HEK293 (cell line): Measurements from ENCODE around the gene PODN.
A peak's percentile ranks its signal among the peaks of the same experiment; 100 is the strongest.

ENCODE experiments used
- CTCF ChIA-PET: fragments of 350-600 bp; formaldehyde crosslinking; extraction: SDS; loops from one replicate; lab custom pipeline; 2021; ENCODE audit warnings: antibody characterized with exemption; lab: Yijun Ruan, JAX
- POLR2A ChIA-PET: fragments of 300-600 bp; formaldehyde crosslinking; extraction: SDS; loops from one replicate; lab custom pipeline; 2020; ENCODE audit warnings: antibody characterized with exemption, inconsistent platforms; lab: Yijun Ruan, JAX
- H3K27ac ChIP-seq: fragments of 200-500 bp; sonication (Bioruptor generic); 2 replicates; pipeline ENCODE4 v1.5.1; 2014; ENCODE audit warnings: low read depth, low read length, control low read depth, inconsistent platforms; ENCODE audit errors: extremely low read depth
- H3K36me3 ChIP-seq, 2 experiments: fragments of 200-500 bp in 1 of 2; sonication (Bioruptor generic) in 1 of 2; 1 replicate in 1 of 2; 2 replicates in 1 of 2; pipeline ENCODE4 v1.5.1; 2014 to 2017; ENCODE audit warnings: inconsistent platforms in 2 of 2, low read length in 2 of 2; ENCODE audit not compliant: control insufficient read depth in 2 of 2, insufficient read depth in 1 of 2
- H3K4me1 ChIP-seq: fragments of 200-500 bp; sonication (Bioruptor generic); 2 replicates; pipeline ENCODE4 v1.5.1; 2014; ENCODE audit warnings: mild to moderate bottlenecking, low read length, inconsistent platforms; ENCODE audit not compliant: control insufficient read depth, insufficient read depth
- H3K4me3 ChIP-seq: 2 replicates; pipeline ENCODE4 v1.5.1; 2011; ENCODE audit warnings: low read depth, mild to moderate bottlenecking, control low read depth, low read length, moderate library complexity
- H3K9me3 ChIP-seq: fragments of 200-500 bp; sonication (Bioruptor generic); 2 replicates; pipeline ENCODE4 v1.5.1; 2014; ENCODE audit warnings: low read depth, low read length, inconsistent platforms; ENCODE audit not compliant: control insufficient read depth, insufficient read depth
- OSR2 ChIP-seq: fragments of 450-650 bp; formaldehyde crosslinking; IDR thresholded peaks from 2 replicates; pipeline ENCODE4 v1.5.1; 2016; ENCODE audit warnings: missing biosample characterization, missing genetic modification characterization
- SETDB1 ChIP-seq: IDR thresholded peaks from one replicate; pipeline ENCODE4 v1.6.1; 2017; ENCODE audit warnings: mild to moderate bottlenecking, low read length, moderate library complexity, mixed read lengths; ENCODE audit not compliant: insufficient read length
- ZBTB17 ChIP-seq: fragments of 450-650 bp; formaldehyde crosslinking; IDR thresholded peaks from 2 replicates; pipeline ENCODE4 v1.5.1; 2016; ENCODE audit warnings: missing biosample characterization, missing genetic modification characterization
- ZBTB26 ChIP-seq: fragments of 450-650 bp; formaldehyde crosslinking; optimal IDR thresholded peaks from 2 replicates; pipeline ENCODE3; 2016; ENCODE audit warnings: missing biosample characterization, mild to moderate bottlenecking, missing genetic modification characterization
- ZBTB6 ChIP-seq: fragments of 450-650 bp; formaldehyde crosslinking; IDR thresholded peaks from 2 replicates; pipeline ENCODE4 v1.5.1; 2017; ENCODE audit warnings: missing biosample characterization, missing genetic modification characterization
- ZBTB7A ChIP-seq: fragments of 450-650 bp; formaldehyde crosslinking; IDR thresholded peaks from 2 replicates; pipeline ENCODE4 v1.5.1; 2016; ENCODE audit warnings: low read depth, missing biosample characterization, missing genetic modification characterization
- ZFP69B ChIP-seq: fragments of 450-650 bp; formaldehyde crosslinking; IDR thresholded peaks from 2 replicates; pipeline ENCODE4 v1.5.1; 2016; ENCODE audit warnings: missing biosample characterization, missing genetic modification characterization
- ZIC2 ChIP-seq: fragments of 450-650 bp; formaldehyde crosslinking; IDR thresholded peaks from 2 replicates; pipeline ENCODE4 v1.5.1; 2016; ENCODE audit warnings: missing biosample characterization, missing genetic modification characterization
- ZNF132 ChIP-seq: fragments of 450-650 bp; formaldehyde crosslinking; IDR thresholded peaks from 2 replicates; pipeline ENCODE4 v1.5.1; 2017; ENCODE audit warnings: missing biosample characterization, missing genetic modification characterization, borderline replicate concordance
- ZNF138 ChIP-seq: fragments of 450-650 bp; formaldehyde crosslinking; IDR thresholded peaks from 2 replicates; pipeline ENCODE4 v1.5.1; 2016; ENCODE audit warnings: missing biosample characterization, missing genetic modification characterization, borderline replicate concordance
- ZNF155 ChIP-seq: fragments of 450-650 bp; formaldehyde crosslinking; IDR thresholded peaks from 2 replicates; pipeline ENCODE4 v1.5.1; 2016; ENCODE audit warnings: missing biosample characterization, missing genetic modification characterization
- ZNF2 ChIP-seq: fragments of 450-650 bp; formaldehyde crosslinking; IDR thresholded peaks from 2 replicates; pipeline ENCODE4 v1.5.1; 2016; ENCODE audit warnings: missing biosample characterization, missing genetic modification characterization
- ZNF23 ChIP-seq: fragments of 450-650 bp; formaldehyde crosslinking; IDR thresholded peaks from 2 replicates; pipeline ENCODE4 v1.5.1; 2016; ENCODE audit warnings: missing biosample characterization, missing genetic modification characterization, borderline replicate concordance
- ZNF26 ChIP-seq: fragments of 450-650 bp; formaldehyde crosslinking; IDR thresholded peaks from 2 replicates; pipeline ENCODE4 v1.5.1; 2016; ENCODE audit warnings: missing biosample characterization, missing genetic modification characterization
- ZNF266 ChIP-seq: fragments of 450-650 bp; formaldehyde crosslinking; IDR thresholded peaks from 2 replicates; pipeline ENCODE4 v1.5.1; 2016; ENCODE audit warnings: missing biosample characterization, missing genetic modification characterization, low read depth
- ZNF426 ChIP-seq: fragments of 450-650 bp; formaldehyde crosslinking; IDR thresholded peaks from 2 replicates; pipeline ENCODE4 v1.5.1; 2017; ENCODE audit warnings: missing biosample characterization, missing genetic modification characterization, mild to moderate bottlenecking, inconsistent platforms, moderate library complexity
- ZNF530 ChIP-seq: fragments of 450-650 bp; formaldehyde crosslinking; IDR thresholded peaks from 2 replicates; pipeline ENCODE4 v1.5.1; 2016; ENCODE audit warnings: low read depth, missing biosample characterization, missing genetic modification characterization
- ZNF600 ChIP-seq: fragments of 450-650 bp; formaldehyde crosslinking; IDR thresholded peaks from 2 replicates; pipeline ENCODE4 v1.5.1; 2016; ENCODE audit warnings: missing biosample characterization, missing genetic modification characterization
- ZNF623 ChIP-seq: fragments of 450-650 bp; formaldehyde crosslinking; IDR thresholded peaks from 2 replicates; pipeline ENCODE4 v1.5.1; 2016; ENCODE audit warnings: missing biosample characterization, missing genetic modification characterization
- ZNF664 ChIP-seq: fragments of 450-650 bp; formaldehyde crosslinking; IDR thresholded peaks from 2 replicates; pipeline ENCODE4 v1.5.1; 2016; ENCODE audit warnings: missing biosample characterization, missing genetic modification characterization
- ZSCAN23 ChIP-seq: fragments of 450-650 bp; formaldehyde crosslinking; IDR thresholded peaks from 2 replicates; pipeline ENCODE4 v1.5.1; 2016; ENCODE audit warnings: missing biosample characterization, missing genetic modification characterization
- TF ChIP-seq, protein P1 (sequence below): sonication (generic); formaldehyde crosslinking; IDR thresholded peaks from 2 replicates; pipeline ENCODE4 v1.8.1; 2022; ENCODE audit warnings: mild to moderate bottlenecking, moderate library complexity, missing genetic modification reagents
- TF ChIP-seq, protein P2 (sequence below): fragments of 450-650 bp; formaldehyde crosslinking; IDR thresholded peaks from 2 replicates; pipeline ENCODE4 v1.5.1; 2016; ENCODE audit warnings: missing biosample characterization, missing genetic modification characterization

Gene PODN

DNA sequence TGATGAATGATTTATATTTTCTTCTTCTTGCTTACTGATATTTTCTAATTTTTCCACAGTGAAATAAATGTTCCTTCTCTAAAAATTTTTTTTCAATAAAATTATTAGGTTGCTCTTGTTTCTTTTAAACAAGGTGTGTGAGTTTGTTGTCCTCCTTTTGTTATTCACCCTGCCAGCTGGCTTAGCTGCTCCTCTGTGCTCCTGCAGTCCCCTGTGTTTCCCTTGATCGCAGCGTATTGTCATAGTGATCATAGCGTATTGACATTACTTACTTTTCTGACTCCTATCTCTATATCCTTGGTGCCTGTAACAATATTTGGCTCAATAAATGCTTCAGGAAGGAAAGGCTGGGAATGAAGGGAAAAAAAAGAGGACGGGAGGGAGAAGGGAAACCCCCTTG, 24.9 kb upstream of the PODN start (continued):
- no peak for TF ChIP-seq ZBTB26
- TF ChIP-seq ZNF600 (tag by site-specific recombination) = no peak
- TF ChIP-seq ZNF26 (tag by site-specific recombination) = no peak

DNA sequence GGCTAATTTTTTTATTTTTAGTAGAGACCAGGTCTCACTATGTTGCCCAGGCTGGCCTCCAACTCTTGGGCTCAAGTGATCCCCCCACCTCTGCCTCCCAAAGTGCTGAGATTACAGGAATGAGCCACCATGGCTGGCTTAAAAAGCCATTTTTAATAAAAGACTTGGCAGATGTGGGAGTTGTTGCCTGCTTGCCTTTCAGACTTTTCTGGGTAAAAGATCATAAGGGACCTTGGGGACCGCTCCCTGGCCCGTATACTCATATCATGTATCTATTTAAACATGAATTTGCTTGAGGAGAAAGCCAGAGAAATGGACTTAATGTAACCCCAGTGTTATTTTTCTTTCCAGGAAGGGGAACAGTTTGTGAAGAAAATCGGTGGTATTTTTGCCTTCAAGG, 23.4 kb upstream of the PODN start:
- CTCF ChIA-PET = no interaction called here
- no peak overlapping the region for H3K4me3 ChIP-seq
- H3K4me1 ChIP-seq = no peaks in the 10 kb centered on the region
- TF ChIP-seq ZNF266 (tag by site-specific recombination) = no peak
- TF ChIP-seq ZBTB6 (tag by site-specific recombination) = no peak
- TF ChIP-seq ZBTB17 (tag by site-specific recombination) = no peak
- no peak for TF ChIP-seq SETDB1
- no peak for TF ChIP-seq ZBTB7A
- TF ChIP-seq ZNF2 (tag by site-specific recombination) = no peak
- TF ChIP-seq ZNF155 (tag by site-specific recombination) = no peak
- TF ChIP-seq ZNF132 (tag by site-specific recombination) = no peak
- no peak for TF ChIP-seq ZFP69B (tag by site-specific recombination)
- no peak for TF ChIP-seq ZNF23
- no peak for TF ChIP-seq ZNF623 (tag by site-specific recombination)
- TF ChIP-seq, protein P1, sequence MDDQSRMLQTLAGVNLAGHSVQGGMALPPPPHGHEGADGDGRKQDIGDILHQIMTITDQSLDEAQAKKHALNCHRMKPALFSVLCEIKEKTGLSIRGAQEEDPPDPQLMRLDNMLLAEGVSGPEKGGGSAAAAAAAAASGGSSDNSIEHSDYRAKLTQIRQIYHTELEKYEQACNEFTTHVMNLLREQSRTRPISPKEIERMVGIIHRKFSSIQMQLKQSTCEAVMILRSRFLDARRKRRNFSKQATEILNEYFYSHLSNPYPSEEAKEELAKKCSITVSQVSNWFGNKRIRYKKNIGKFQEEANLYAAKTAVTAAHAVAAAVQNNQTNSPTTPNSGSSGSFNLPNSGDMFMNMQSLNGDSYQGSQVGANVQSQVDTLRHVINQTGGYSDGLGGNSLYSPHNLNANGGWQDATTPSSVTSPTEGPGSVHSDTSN = no peak
- TF ChIP-seq OSR2 (tag by site-specific recombination) = no peak
- H3K27ac ChIP-seq = no peak overlapping the region
- POLR2A ChIA-PET = no interaction called here
- H3K9me3 ChIP-seq = no peaks in the 10 kb centered on the region
- peaks cover 0 to 21% of the 10 kb centered on the region in 2 experiments; a peak in 2 of 3 replicates for H3K36me3 ChIP-seq

DNA sequence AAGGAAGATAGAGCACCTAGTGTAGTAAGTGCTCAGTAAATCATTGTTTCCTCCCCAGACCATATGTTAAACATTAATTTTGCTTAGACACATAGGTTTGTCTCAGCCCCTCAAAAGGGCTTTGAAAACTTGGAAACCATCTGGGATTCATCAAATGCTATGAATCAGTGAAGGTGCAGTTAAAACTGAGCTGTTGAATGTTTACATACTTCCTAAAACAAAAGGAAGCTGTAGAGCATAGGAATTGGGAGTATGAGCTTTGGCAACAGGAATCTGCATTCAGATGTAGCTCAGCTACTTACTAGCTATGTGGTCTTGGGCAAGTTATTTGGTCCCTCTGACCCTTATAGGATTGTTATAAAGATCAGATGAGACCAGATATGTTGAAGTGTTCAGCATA, 18.7 kb upstream of the PODN start:
- TF ChIP-seq ZIC2 (tag by site-specific recombination) = no peak
- TF ChIP-seq, protein P2, sequence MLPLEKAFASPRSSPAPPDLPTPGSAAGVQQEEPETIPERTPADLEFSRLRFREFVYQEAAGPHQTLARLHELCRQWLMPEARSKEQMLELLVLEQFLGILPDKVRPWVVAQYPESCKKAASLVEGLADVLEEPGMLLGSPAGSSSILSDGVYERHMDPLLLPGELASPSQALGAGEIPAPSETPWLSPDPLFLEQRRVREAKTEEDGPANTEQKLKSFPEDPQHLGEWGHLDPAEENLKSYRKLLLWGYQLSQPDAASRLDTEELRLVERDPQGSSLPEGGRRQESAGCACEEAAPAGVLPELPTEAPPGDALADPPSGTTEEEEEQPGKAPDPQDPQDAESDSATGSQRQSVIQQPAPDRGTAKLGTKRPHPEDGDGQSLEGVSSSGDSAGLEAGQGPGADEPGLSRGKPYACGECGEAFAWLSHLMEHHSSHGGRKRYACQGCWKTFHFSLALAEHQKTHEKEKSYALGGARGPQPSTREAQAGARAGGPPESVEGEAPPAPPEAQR (tag by site-specific recombination) = no peak
- TF ChIP-seq ZNF266 (tag by site-specific recombination) = no peak
- TF ChIP-seq ZNF664 (tag by site-specific recombination) = peak; percentile 61; the same call in 1 of the 2 replicates
- TF ChIP-seq ZNF530 (tag by site-specific recombination) = no peak
- no peak for TF ChIP-seq ZSCAN23 (tag by site-specific recombination)
- TF ChIP-seq ZNF426 (tag by site-specific recombination) = no peak
- TF ChIP-seq ZNF138 (tag by site-specific recombination) = no peak
- TF ChIP-seq, all 188 proteins: peak for 1
- ChIA-PET CTCF (interaction anchor here (1.0 kb wide), 1 partner anchor 139 kb away, joined by 3 read pairs; no protein-coding TSS in a partner anchor), POLR2A (no interaction called here)
- H3K4me3 ChIP-seq = no peak overlapping the region
- H3K36me3 ChIP-seq = peaks cover 0 to 21% of the 10 kb centered on the region in 2 experiments; a peak in 1 of 3 replicates
- no peaks in the 10 kb centered on the region for H3K9me3 ChIP-seq
- H3K4me1 ChIP-seq = peaks cover 5% of the 10 kb centered on the region; the same call in 1 of the 2 replicates
- no peak overlapping the region for H3K27ac ChIP-seq
